Liver (tissue), 3 donors: ENCODE measurements around the gene SNU13.

ENCODE experiments used
- EGR1 ChIP-seq, 2 donors: IDR thresholded peaks; 2 replicates each; pipeline ENCODE4 v1.6.1; 2016 to 2018; ENCODE audit warnings: antibody characterized with exemption in 2 of 2, low read depth in 2 of 2
- GABPA ChIP-seq, 2 donors: IDR thresholded peaks in 1 of 2; conservative IDR thresholded peaks in 1 of 2; 2 replicates each; pipeline ENCODE4 v1.6.1; 2016; ENCODE audit warnings: antibody characterized with exemption in 2 of 2, mild to moderate bottlenecking in 1 of 2, moderate library complexity in 1 of 2
- HNF4G ChIP-seq: IDR thresholded peaks from 2 replicates; pipeline ENCODE4 v1.6.1; 2016; ENCODE audit warnings: antibody characterized with exemption
- JUND ChIP-seq, 2 donors: IDR thresholded peaks; 2 replicates each; pipeline ENCODE4 v1.6.1; 2016; ENCODE audit warnings: antibody characterized with exemption in 2 of 2
- NR2F2 ChIP-seq: IDR thresholded peaks from 2 replicates; pipeline ENCODE4 v1.6.1; 2016; ENCODE audit warnings: antibody characterized with exemption
- SP1 ChIP-seq: IDR thresholded peaks from 2 replicates; pipeline ENCODE4 v1.6.1; 2018; ENCODE audit warnings: antibody characterized with exemption, mild to moderate bottlenecking
- TAF1 ChIP-seq: conservative IDR thresholded peaks from 2 replicates; pipeline ENCODE4 v1.6.1; 2016; ENCODE audit warnings: antibody characterized with exemption, mild to moderate bottlenecking
- YY1 ChIP-seq: IDR thresholded peaks from 2 replicates; pipeline ENCODE4 v1.6.1; 2016; ENCODE audit warnings: antibody characterized with exemption, mild to moderate bottlenecking
- TF ChIP-seq, protein P1 (sequence below): fragments of 150-350 bp; IDR thresholded peaks from 2 replicates; pipeline ENCODE4 v1.5.1; 2017; ENCODE audit warnings: improper control_type of control experiment, low read depth, low read length; ENCODE audit not compliant: missing input control
- TF ChIP-seq, protein P2 (sequence below): IDR thresholded peaks from 2 replicates; pipeline ENCODE4 v1.6.1; 2016; ENCODE audit warnings: antibody characterized with exemption, mild to moderate bottlenecking
- TF ChIP-seq, protein P3 (sequence below): IDR thresholded peaks from 2 replicates; pipeline ENCODE4 v1.6.1; 2016; ENCODE audit warnings: antibody characterized with exemption
- TF ChIP-seq, protein P4 (sequence below): IDR thresholded peaks from 2 replicates; pipeline ENCODE4 v1.6.1; 2016; ENCODE audit warnings: antibody characterized with exemption
- donor health status: healthy.
- donor health status: healthy.

DNA sequence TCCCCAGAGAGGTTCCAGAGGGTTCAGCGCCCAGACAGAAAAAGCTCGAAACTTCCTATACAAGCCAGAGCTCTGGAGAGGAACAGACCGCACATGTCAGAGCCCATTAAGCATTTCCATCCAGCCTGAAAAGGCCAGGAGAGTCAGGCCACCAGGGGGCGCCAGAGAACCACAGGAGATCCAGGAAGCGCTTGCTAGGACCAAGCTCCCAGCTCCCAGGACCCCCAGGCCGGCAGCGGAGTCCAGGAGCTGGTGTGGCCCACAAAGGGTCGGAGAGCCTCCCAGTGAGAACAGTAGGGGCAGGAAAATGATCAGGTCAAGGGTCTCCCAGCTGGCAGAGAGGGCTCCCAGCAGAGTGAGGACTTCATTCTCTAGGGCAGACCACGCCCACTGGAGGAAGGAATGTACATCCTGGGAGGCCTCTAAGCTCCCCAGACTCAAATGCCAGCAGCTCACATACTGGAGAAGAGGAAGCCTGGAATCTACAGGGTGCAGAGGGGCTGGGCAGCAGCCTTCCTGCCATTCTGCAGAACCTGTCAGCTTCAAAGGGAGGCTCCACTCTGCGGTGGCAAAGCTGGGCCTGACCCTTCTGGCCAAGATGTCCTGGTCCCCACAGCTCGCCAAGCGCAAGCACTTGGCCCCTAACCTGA, 8.6 kb upstream of the SNU13 start:
- TF ChIP-seq, protein P1, sequence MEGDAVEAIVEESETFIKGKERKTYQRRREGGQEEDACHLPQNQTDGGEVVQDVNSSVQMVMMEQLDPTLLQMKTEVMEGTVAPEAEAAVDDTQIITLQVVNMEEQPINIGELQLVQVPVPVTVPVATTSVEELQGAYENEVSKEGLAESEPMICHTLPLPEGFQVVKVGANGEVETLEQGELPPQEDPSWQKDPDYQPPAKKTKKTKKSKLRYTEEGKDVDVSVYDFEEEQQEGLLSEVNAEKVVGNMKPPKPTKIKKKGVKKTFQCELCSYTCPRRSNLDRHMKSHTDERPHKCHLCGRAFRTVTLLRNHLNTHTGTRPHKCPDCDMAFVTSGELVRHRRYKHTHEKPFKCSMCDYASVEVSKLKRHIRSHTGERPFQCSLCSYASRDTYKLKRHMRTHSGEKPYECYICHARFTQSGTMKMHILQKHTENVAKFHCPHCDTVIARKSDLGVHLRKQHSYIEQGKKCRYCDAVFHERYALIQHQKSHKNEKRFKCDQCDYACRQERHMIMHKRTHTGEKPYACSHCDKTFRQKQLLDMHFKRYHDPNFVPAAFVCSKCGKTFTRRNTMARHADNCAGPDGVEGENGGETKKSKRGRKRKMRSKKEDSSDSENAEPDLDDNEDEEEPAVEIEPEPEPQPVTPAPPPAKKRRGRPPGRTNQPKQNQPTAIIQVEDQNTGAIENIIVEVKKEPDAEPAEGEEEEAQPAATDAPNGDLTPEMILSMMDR, result peak; percentile 91
- TF ChIP-seq, protein P2, sequence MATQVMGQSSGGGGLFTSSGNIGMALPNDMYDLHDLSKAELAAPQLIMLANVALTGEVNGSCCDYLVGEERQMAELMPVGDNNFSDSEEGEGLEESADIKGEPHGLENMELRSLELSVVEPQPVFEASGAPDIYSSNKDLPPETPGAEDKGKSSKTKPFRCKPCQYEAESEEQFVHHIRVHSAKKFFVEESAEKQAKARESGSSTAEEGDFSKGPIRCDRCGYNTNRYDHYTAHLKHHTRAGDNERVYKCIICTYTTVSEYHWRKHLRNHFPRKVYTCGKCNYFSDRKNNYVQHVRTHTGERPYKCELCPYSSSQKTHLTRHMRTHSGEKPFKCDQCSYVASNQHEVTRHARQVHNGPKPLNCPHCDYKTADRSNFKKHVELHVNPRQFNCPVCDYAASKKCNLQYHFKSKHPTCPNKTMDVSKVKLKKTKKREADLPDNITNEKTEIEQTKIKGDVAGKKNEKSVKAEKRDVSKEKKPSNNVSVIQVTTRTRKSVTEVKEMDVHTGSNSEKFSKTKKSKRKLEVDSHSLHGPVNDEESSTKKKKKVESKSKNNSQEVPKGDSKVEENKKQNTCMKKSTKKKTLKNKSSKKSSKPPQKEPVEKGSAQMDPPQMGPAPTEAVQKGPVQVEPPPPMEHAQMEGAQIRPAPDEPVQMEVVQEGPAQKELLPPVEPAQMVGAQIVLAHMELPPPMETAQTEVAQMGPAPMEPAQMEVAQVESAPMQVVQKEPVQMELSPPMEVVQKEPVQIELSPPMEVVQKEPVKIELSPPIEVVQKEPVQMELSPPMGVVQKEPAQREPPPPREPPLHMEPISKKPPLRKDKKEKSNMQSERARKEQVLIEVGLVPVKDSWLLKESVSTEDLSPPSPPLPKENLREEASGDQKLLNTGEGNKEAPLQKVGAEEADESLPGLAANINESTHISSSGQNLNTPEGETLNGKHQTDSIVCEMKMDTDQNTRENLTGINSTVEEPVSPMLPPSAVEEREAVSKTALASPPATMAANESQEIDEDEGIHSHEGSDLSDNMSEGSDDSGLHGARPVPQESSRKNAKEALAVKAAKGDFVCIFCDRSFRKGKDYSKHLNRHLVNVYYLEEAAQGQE, result no peak
- TF ChIP-seq, protein P3, sequence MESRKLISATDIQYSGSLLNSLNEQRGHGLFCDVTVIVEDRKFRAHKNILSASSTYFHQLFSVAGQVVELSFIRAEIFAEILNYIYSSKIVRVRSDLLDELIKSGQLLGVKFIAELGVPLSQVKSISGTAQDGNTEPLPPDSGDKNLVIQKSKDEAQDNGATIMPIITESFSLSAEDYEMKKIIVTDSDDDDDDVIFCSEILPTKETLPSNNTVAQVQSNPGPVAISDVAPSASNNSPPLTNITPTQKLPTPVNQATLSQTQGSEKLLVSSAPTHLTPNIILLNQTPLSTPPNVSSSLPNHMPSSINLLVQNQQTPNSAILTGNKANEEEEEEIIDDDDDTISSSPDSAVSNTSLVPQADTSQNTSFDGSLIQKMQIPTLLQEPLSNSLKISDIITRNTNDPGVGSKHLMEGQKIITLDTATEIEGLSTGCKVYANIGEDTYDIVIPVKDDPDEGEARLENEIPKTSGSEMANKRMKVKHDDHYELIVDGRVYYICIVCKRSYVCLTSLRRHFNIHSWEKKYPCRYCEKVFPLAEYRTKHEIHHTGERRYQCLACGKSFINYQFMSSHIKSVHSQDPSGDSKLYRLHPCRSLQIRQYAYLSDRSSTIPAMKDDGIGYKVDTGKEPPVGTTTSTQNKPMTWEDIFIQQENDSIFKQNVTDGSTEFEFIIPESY, result no peak
- TF ChIP-seq YY1 (no peak), SP1 (no peak), JUND (IDR thresholded peaks at IDR 0.05) (no peak), EGR1 (IDR thresholded peaks at IDR 0.05; ENCODE audit: low read depth in 2 of 2) (no peak), TAF1 (no peak), HNF4G (no peak), NR2F2 (no peak), GABPA (IDR thresholded peaks at IDR 0.05 in 1 of 2, conservative IDR thresholded peaks at IDR 0.05 in 1 of 2) (no peak)
- TF ChIP-seq, protein P4, sequence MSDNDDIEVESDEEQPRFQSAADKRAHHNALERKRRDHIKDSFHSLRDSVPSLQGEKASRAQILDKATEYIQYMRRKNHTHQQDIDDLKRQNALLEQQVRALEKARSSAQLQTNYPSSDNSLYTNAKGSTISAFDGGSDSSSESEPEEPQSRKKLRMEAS, result no peak
